Measurements from ENCODE around the gene LSM12.

- TF ChIP-seq POLR2AphosphoS5 (IDR thresholded peaks at IDR 0.05; ENCODE audit: low read depth, low read length) (no peak), POLR2A (IDR thresholded peaks at IDR 0.05; ENCODE audit: low read depth, low read length) (no peak), TAF1 (IDR thresholded peaks at IDR 0.05; ENCODE audit: borderline replicate concordance, low read depth, low read length) (no peak)
Observed at GRCh38 chr17:44012874-44013273, 53.6 kb downstream of the LSM12 start.
